Colonic mucosa (tissue), 4 donors: ENCODE results near the gene RPS19. TPM values are rescaled to one million over a fixed set of nuclear protein-coding genes. Genes with fewer than 3 reads are reported as not detected.

Source experiments
- DNase-seq: peaks from one replicate; pipeline ENCODE4 v3.0.0-alpha.2; 2020
- H3K27ac ChIP-seq: fragments of 200-600 bp; one replicate; pipeline ENCODE4 v1.8.0; 2021
- H3K27me3 ChIP-seq: fragments of 200-600 bp; one replicate; pipeline ENCODE4 v1.8.0; 2021
- H3K36me3 ChIP-seq: fragments of 200-600 bp; one replicate; pipeline ENCODE4 v1.8.0; 2021
- H3K4me1 ChIP-seq: fragments of 200-600 bp; one replicate; pipeline ENCODE4 v1.8.0; 2021; ENCODE audit warnings: mild to moderate bottlenecking
- H3K4me3 ChIP-seq: fragments of 200-600 bp; one replicate; pipeline ENCODE4 v1.8.0; 2021
- H3K9ac ChIP-seq, 2 donors: one replicate each; pipeline ENCODE4 v1.7.0; 2013; ENCODE audit warnings: control low read depth in 2 of 2, low read depth in 2 of 2, low read length in 2 of 2
- H3K9me3 ChIP-seq: fragments of 200-600 bp; one replicate; pipeline ENCODE4 v1.8.0; 2021
- intact Hi-C: fragments of 100-400 bp; cut with DNase I; formaldehyde crosslinking; loops from one replicate; pipeline ENCODE4 v1.14.1; 2022
- total RNA-seq, 2 donors: library from RNA; stranded (reverse); fragmentation: NEBNext Ultra II Directional in 1 of 2; extraction: Animal tissue kit (Norgen Biotek cat#: 25700) in 1 of 2; gene quantifications; one replicate each; pipeline ENCODE4 v1.2.1, GENCODE V29; 2021
- TF ChIP-seq, protein P1 (sequence below): fragments of 200-600 bp; IDR thresholded peaks from one replicate; pipeline ENCODE4 v1.8.0; 2022; ENCODE audit warnings: antibody characterized with exemption, mild to moderate bottlenecking
- donor health status: healthy.
- donor health status: DM: no; HTN: no; CAD: no.
- donor health status: DM: no; HTN: no; CAD: no.

The RPS19 gene
- total RNA-seq, 2 donors from 2014 or later, result 1,710 to 2,039 TPM

- Histone ChIP-seq H3K36me3 (peaks cover 27% of the 10 kb centered on the region), H3K9ac (no peak overlapping the region), H3K27me3 (no peaks in the 10 kb centered on the region), H3K27ac (no peak overlapping the region), H3K9me3 (no peaks in the 10 kb centered on the region), H3K4me1 (no peaks in the 10 kb centered on the region), H3K4me3 (no peak overlapping the region)
- no peak for DNase-seq
- intact Hi-C loops, result no loop called here
- TF ChIP-seq, protein P1, sequence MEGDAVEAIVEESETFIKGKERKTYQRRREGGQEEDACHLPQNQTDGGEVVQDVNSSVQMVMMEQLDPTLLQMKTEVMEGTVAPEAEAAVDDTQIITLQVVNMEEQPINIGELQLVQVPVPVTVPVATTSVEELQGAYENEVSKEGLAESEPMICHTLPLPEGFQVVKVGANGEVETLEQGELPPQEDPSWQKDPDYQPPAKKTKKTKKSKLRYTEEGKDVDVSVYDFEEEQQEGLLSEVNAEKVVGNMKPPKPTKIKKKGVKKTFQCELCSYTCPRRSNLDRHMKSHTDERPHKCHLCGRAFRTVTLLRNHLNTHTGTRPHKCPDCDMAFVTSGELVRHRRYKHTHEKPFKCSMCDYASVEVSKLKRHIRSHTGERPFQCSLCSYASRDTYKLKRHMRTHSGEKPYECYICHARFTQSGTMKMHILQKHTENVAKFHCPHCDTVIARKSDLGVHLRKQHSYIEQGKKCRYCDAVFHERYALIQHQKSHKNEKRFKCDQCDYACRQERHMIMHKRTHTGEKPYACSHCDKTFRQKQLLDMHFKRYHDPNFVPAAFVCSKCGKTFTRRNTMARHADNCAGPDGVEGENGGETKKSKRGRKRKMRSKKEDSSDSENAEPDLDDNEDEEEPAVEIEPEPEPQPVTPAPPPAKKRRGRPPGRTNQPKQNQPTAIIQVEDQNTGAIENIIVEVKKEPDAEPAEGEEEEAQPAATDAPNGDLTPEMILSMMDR, result no peak
These were observed 37.1 kb downstream of the RPS19 start for GRCh38 chr19:41897181-41897580.

- TF ChIP-seq, protein P1, result no peak
- Histone ChIP-seq H3K9me3 (no peaks in the 10 kb centered on the region), H3K9ac (no peak overlapping the region), H3K36me3 (peaks cover 33% of the 10 kb centered on the region), H3K4me1 (no peaks in the 10 kb centered on the region), H3K27ac (no peak overlapping the region), H3K27me3 (no peaks in the 10 kb centered on the region), H3K4me3 (no peak overlapping the region)
- intact Hi-C loops, result no loop called here
- DNase-seq, result no peak
These were observed 37.8 kb downstream of the RPS19 start for GRCh38 chr19:41897820-41898219.

DNA sequence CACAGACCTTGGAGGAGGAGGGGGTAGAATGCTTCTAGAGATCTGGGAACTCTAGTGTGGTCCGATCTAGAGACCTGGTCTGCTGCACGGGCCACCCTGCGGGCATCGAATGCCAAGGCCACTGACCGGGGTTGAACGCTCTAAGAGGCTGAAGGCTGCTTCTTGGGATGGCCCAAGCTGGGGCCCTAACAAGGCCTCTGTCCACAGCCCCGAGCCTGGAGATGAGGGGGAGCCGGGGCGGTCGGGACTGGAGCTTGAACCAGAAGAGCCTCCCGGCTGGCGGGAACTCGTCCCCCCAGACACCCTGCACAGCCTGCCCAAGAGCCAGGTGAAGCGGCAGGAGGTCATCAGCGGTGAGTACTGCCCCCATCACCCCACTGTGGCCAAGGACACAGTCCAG is 38.2 kb downstream of the RPS19 start:
- Histone ChIP-seq H3K27ac (no peak overlapping the region), H3K9me3 (no peaks in the 10 kb centered on the region), H3K4me1 (no peaks in the 10 kb centered on the region), H3K9ac (no peak overlapping the region), H3K36me3 (peaks cover 37% of the 10 kb centered on the region), H3K27me3 (no peaks in the 10 kb centered on the region), H3K4me3 (no peak overlapping the region)
- intact Hi-C loops, result no loop called here
- DNase-seq, result no peak
- TF ChIP-seq, protein P1, result no peak

DNA sequence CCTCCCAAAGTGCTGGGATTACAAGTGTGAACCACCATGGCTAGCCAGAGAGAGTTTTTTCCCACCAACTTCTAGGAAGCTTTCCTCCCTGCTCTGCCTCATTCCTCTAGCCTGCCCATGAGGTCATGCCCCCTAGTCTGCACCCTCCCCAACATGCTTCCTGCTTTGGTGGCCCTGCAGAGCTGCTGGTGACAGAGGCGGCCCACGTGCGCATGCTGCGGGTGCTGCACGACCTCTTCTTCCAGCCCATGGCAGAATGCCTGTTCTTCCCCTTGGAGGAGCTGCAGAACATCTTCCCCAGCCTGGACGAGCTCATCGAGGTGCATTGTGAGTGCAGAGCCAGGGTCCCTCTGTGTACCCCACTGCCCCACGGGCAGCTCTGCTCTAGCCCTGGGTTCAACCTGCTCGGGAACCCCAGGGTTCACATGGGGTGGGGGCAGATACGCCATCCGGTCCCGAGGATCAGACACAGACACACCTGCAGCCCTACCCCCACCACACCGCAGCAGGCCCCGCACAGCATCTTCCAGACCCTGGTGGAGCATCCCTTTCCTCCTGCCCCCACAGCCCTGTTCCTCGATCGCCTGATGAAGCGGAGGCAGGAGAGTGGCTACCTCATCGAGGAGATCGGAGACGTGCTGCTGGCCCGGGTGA is 41.8 kb downstream of the RPS19 start:
- Histone ChIP-seq H3K9ac (no peak overlapping the region), H3K9me3 (no peaks in the 10 kb centered on the region), H3K27me3 (no peaks in the 10 kb centered on the region), H3K4me1 (no peaks in the 10 kb centered on the region), H3K4me3 (no peak overlapping the region), H3K36me3 (peaks cover 30% of the 10 kb centered on the region), H3K27ac (no peak overlapping the region)
- intact Hi-C loops, result no loop called here
- DNase-seq, result no peak
- TF ChIP-seq, protein P1, result no peak

DNA sequence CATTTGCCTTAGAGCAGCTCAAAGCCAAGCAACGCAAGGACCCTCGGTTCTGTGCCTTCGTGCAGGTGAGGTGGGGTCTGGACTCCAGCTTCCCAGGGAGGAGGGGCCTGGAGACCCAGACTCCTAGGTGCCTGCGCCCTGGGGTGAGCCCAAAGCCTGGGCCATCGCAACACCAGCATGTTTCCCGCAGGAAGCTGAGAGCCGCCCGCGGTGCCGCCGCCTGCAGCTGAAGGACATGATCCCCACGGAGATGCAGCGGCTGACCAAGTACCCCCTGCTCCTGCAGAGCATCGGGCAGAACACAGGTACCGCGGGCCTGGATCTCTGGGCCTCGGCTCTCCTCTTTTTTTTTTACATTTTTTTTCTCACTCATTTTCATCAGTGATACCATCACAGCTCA is 42.5 kb downstream of the RPS19 start:
- H3K4me1 ChIP-seq, result no peaks in the 10 kb centered on the region
- intact Hi-C loops, result no loop called here
- H3K9ac ChIP-seq, result no peak overlapping the region
- no peaks in the 10 kb centered on the region for H3K9me3 ChIP-seq
- no peaks in the 10 kb centered on the region for H3K27me3 ChIP-seq
- DNase-seq, result no peak
- H3K4me3 ChIP-seq, result no peak overlapping the region
- peaks cover 30% of the 10 kb centered on the region for H3K36me3 ChIP-seq
- TF ChIP-seq, protein P1, result no peak
- no peak overlapping the region for H3K27ac ChIP-seq
